A549 (cell line): Measurements from ENCODE around the gene DNAJB1. TPM values are rescaled to one million over a fixed set of nuclear protein-coding genes. Genes with fewer than 3 reads are reported as not detected.

Experiments used
- ATAC-seq, 2 experiments: fragments of 200-7000 bp in 1 of 2; fragments of >200 bp in 1 of 2; cut with Nextera tagmentation in 1 of 2; cut with Tn5 transposase in 1 of 2; 3 replicates each; pipeline versions ENCODE4 v1.8.0 to v1.9.1; 2018 to 2020; ENCODE audit warnings: mild to moderate bottlenecking in 1 of 2, moderate library complexity in 1 of 2
- CTCF ChIA-PET: fragments of 300-600 bp; sonication (Branson Sonifier 250); formaldehyde crosslinking; extraction: SDS; loops from one replicate; lab custom pipeline; 2021; ENCODE audit warnings: antibody characterized with exemption, inconsistent platforms; lab: Yijun Ruan, JAX
- POLR2A ChIA-PET: fragments of 350-600 bp; formaldehyde crosslinking; extraction: SDS; loops from one replicate; lab custom pipeline; 2021; ENCODE audit warnings: antibody characterized with exemption, inconsistent platforms; lab: Yijun Ruan, JAX
- DNase-seq, 2 experiments: peaks; one replicate each; pipeline versions ENCODE4 v3.0.0 to v3.0.0-alpha.2; 2011 to 2016; ENCODE audit warnings: low read depth in 1 of 2, low spot score in 1 of 2
- FAIRE-seq: peaks from 2 replicates; lab custom pipeline; 2011; peaks lifted over from hg19 to GRCh38; lab: Jason Lieb, UNC
- H3K27ac ChIP-seq, 2 experiments: fragments of >200 bp; sonication (Bioruptor Twin); formaldehyde crosslinking; 3 replicates each; pipeline ENCODE4 v1.5.1; 2016 to 2017
- H3K4me1 ChIP-seq: fragments of >200 bp; sonication (Bioruptor Twin); formaldehyde crosslinking; 3 replicates; pipeline ENCODE4 v1.6.1; 2016
- H3K4me2 ChIP-seq: fragments of >200 bp; sonication (Bioruptor Twin); formaldehyde crosslinking; 3 replicates; pipeline ENCODE4 v1.6.1; 2016
- H3K4me3 ChIP-seq: fragments of >200 bp; sonication (Bioruptor Twin); formaldehyde crosslinking; 3 replicates; pipeline ENCODE4 v1.5.1; 2016
- H3K9me3 ChIP-seq: fragments of >200 bp; sonication (Bioruptor Twin); formaldehyde crosslinking; 3 replicates; pipeline ENCODE4 v1.6.1; 2016
- EHF ChIP-seq: fragments of 250-450 bp; sonication (Bioruptor Pico); IDR thresholded peaks from 2 replicates; pipeline ENCODE4 v1.5.0; 2020; ENCODE audit warnings: mild to moderate bottlenecking
- EHMT2 ChIP-seq: fragments of 200-600 bp; sonication (generic); IDR thresholded peaks from 2 replicates; pipeline ENCODE4 v1.6.1; 2016; ENCODE audit warnings: antibody characterized with exemption, low read depth, mild to moderate bottlenecking, moderate library complexity
- EP300 ChIP-seq, 2 experiments: fragments of >200 bp; sonication (Bioruptor Twin); formaldehyde crosslinking; IDR thresholded peaks; 2 replicates in 1 of 2; 3 replicates in 1 of 2; pipeline ENCODE4 v1.6.1; 2016 to 2017
- FOSL2 ChIP-seq, 2 experiments: fragments of 450-650 bp in 1 of 2; fragments of >200 bp in 1 of 2; sonication (Bioruptor Twin) in 1 of 2; formaldehyde crosslinking; IDR thresholded peaks; 2 replicates each; pipeline versions ENCODE4 v1.5.0 to v1.6.1; 2016 to 2020; ENCODE audit warnings: mild to moderate bottlenecking in 1 of 2, moderate library complexity in 1 of 2
- FOXS1 ChIP-seq: fragments of 250-450 bp; sonication (Bioruptor Pico); IDR thresholded peaks from 2 replicates; pipeline ENCODE4 v1.5.0; 2020; ENCODE audit warnings: mild to moderate bottlenecking, moderate library complexity
- HEYL ChIP-seq: fragments of 250-450 bp; sonication (Bioruptor Pico); IDR thresholded peaks from 2 replicates; pipeline ENCODE4 v1.8.0; 2021; ENCODE audit warnings: mild to moderate bottlenecking, moderate library complexity
- HOXB13 ChIP-seq: fragments of 250-450 bp; sonication (Bioruptor Pico); IDR thresholded peaks from 2 replicates; pipeline ENCODE4 v1.5.0; 2020; ENCODE audit warnings: low read depth, mild to moderate bottlenecking, moderate library complexity
- JUNB ChIP-seq: fragments of >200 bp; sonication (Bioruptor Twin); formaldehyde crosslinking; IDR thresholded peaks from 2 replicates; pipeline ENCODE4 v1.6.1; 2016
- MAFK ChIP-seq: fragments of 450-650 bp; IDR thresholded peaks from 2 replicates; pipeline ENCODE4 v1.6.1; 2014; ENCODE audit not compliant: partially characterized antibody
- MAZ ChIP-seq: fragments of 150-350 bp; IDR thresholded peaks from 2 replicates; pipeline ENCODE4 v1.6.1; 2014; ENCODE audit warnings: antibody characterized with exemption, low read depth, low read length, borderline replicate concordance
- NPAS2 ChIP-seq: fragments of 250-450 bp; sonication (Bioruptor Pico); IDR thresholded peaks from 2 replicates; pipeline ENCODE4 v1.8.0; 2022; ENCODE audit warnings: mild to moderate bottlenecking, moderate library complexity, borderline replicate concordance
- PHF8 ChIP-seq: fragments of 200-600 bp; sonication (generic); IDR thresholded peaks from 2 replicates; pipeline ENCODE4 v1.6.1; 2016; ENCODE audit warnings: low read depth, mild to moderate bottlenecking, antibody characterized with exemption, moderate library complexity, borderline replicate concordance
- RAD21 ChIP-seq, 2 experiments: fragments of >200 bp in 1 of 2; sonication (Bioruptor Twin) in 1 of 2; formaldehyde crosslinking in 1 of 2; IDR thresholded peaks in 1 of 2; conservative IDR thresholded peaks in 1 of 2; 2 replicates in 1 of 2; 3 replicates in 1 of 2; pipeline ENCODE4 v1.6.1; 2012 to 2018; ENCODE audit warnings: inconsistent platforms in 1 of 2
- SMC3 ChIP-seq: fragments of >200 bp; sonication (Bioruptor Twin); formaldehyde crosslinking; IDR thresholded peaks from 3 replicates; pipeline ENCODE4 v1.6.1; 2018; ENCODE audit warnings: inconsistent platforms
- SREBF2 ChIP-seq: fragments of 450-650 bp; IDR thresholded peaks from 2 replicates; pipeline ENCODE4 v1.6.1; 2014; ENCODE audit warnings: mild to moderate bottlenecking, moderate library complexity
- ZC3H11A ChIP-seq: fragments of 450-650 bp; IDR thresholded peaks from 2 replicates; pipeline ENCODE4 v1.6.1; 2014; ENCODE audit warnings: antibody characterized with exemption, mild to moderate bottlenecking
- WGBS: methylation state at CpG from one replicate; pipeline ENCODE4 v1.1.6; 2017; ENCODE audit errors: missing lambda C conversion rate; 5-methylcytosine and 5-hydroxymethylcytosine counted together
- polyA plus RNA-seq, 4 experiments: library from polyadenylated mRNA; depleted of rRNA in 3 of 4; stranded (reverse); fragments of >200 nt; fragmentation: RNase III in 1 of 4; extraction: RNeasy Plus Mini Kit Qiagen cat#74134 plus additional on column Dnase treatment in 1 of 4; gene quantifications; 2 replicates in 3 of 4; 3 replicates in 1 of 4; pipeline ENCODE4 v1.2.3, GENCODE V29; 2011 to 2017
- TF ChIP-seq, protein P1 (sequence below): IDR thresholded peaks from 2 replicates; pipeline ENCODE4 v1.6.1; 2012; ENCODE audit warnings: low read depth, borderline replicate concordance
- TF ChIP-seq, protein P2 (sequence below): fragments of 250-450 bp; sonication (Bioruptor Pico); IDR thresholded peaks from 2 replicates; pipeline ENCODE4 v1.5.0; 2021; ENCODE audit warnings: mild to moderate bottlenecking, moderate library complexity, borderline replicate concordance
- TF ChIP-seq, protein P3 (sequence below): fragments of >200 bp; sonication (Bioruptor Twin); formaldehyde crosslinking; IDR thresholded peaks from 3 replicates; pipeline ENCODE4 v1.6.1; 2016
- TF ChIP-seq, protein P4 (sequence below): fragments of 200-600 bp; sonication (generic); IDR thresholded peaks from 2 replicates; pipeline ENCODE4 v1.6.1; 2016; ENCODE audit warnings: antibody characterized with exemption, mild to moderate bottlenecking, moderate library complexity
- TF ChIP-seq, protein P5 (sequence below): fragments of 150-350 bp; IDR thresholded peaks from 2 replicates; pipeline ENCODE4 v1.6.1; 2014; ENCODE audit warnings: low read depth, mild to moderate bottlenecking, low read length

DNAJB1 gene
- polyA plus RNA-seq, 2 of the 4 experiments (the other 2 are of a cell fraction), result 124 to 128 TPM

DNA sequence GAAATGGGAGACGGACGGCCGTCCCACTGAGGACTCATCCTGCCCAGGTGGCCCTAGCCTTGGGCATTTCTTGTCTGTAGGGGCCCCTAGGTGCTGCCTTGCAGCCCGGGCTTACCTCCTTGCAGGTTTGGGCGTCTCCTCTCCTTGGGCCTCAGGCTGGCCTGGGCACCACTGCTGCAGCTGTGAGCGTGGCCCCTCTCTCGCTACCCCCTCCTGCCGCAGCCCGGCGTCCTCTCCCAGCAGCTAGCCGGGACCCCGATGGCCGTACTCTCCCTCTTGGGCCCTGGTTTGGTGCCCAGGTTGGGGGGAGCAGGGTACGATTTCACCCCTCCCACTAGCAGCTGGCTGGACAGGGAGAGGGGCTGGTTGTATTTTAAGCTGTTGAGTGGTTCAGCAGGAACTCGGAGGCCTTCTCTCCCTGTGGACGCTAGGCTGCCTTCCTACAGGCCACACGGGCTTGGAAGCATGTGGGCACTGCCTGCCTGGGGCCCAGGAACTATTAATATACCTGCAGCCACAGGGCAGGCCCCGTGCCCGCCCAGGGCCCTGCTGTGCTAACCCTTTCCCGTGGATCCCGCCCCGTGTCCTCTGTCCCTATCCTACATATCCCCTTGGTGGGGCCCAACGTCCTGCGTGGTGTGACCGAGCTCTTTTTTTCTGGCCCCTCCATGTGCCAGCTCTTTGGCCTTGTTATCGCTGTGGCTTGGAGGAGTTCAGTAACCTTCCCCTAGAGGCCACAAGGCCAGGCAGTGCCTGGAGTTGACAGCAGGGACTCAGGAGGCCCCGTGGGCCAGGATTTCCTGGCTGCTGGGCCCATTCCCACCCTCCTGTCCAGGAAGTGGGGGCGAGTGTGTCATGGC, 41.9 kb upstream of the DNAJB1 start:
- POLR2A ChIA-PET, result no interaction called here
- H3K4me2 ChIP-seq, result no peak overlapping the region
- whole genome bisulfite sequencing, result 91% methylated on average over 22 of the region's 28 CpGs

DNA sequence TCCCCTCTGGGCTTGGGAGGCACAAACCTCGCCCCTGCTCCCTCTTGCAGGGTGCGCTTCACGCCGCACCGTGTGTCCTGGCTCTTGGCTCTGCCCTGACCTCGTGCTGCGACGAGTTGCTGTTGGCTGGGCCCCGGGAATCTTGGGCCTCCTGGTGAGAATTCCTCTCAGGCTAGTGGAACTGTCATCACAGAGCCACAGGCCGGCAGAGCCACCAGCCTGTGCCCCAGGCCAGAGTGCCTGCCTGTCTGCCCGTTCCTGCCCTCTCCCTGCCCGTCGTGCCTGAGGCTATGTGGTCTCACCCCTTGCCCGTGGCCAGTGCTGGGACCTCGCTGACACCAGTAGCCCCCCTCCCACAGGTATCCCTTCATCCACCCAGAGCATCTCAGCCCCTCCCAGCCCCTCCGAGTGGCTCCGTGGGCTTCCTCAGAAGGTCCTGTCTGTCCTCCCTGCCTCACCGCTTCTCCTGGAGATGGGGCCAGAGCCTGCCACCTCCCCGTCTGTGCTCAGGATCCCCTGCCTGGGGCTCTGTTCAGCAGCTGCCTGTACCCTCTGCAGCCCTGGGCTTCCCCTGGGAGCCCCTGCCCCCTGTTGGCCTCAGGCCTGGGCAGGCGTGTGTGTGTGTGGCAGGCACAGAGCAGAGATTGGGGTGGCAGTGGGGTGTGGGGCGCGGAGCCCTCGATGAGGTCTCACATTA, 40.3 kb upstream of the DNAJB1 start:
- Histone ChIP-seq H3K4me3 (no peak overlapping the region), H3K27ac (0 out of 6 replicates have a peak overlapping the region, but pooled peaks of 1 of the 2 experiments have one; percentile 28), H3K9me3 (no peaks in the 10 kb centered on the region), H3K4me1 (no peaks in the 10 kb centered on the region), H3K4me2 (no peak overlapping the region)
- POLR2A ChIA-PET, result interaction anchor here (0.5 kb wide), 1 partner anchor 20 kb away, joined by 4 read pairs; no protein-coding TSS in a partner anchor
- DNase-seq, result no peak
- no peak for ATAC-seq
- CTCF ChIA-PET, result no interaction called here
- 90% methylated on average over 11 of the region's 23 CpGs for WGBS
- no peak for FAIRE-seq
- TF ChIP-seq NPAS2 (CRISPR knock-in tag) (no peak), EHMT2 (no peak), HEYL (CRISPR knock-in tag) (no peak), RAD21 (conservative IDR thresholded peaks at IDR 0.05 in 1 of 2, IDR thresholded peaks at IDR 0.05 in 1 of 2) (no peak), MAZ (no peak), SMC3 (no peak), JUNB (no peak), FOXS1 (no peak)
- TF ChIP-seq, protein P1, sequence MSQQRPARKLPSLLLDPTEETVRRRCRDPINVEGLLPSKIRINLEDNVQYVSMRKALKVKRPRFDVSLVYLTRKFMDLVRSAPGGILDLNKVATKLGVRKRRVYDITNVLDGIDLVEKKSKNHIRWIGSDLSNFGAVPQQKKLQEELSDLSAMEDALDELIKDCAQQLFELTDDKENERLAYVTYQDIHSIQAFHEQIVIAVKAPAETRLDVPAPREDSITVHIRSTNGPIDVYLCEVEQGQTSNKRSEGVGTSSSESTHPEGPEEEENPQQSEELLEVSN, result no peak
- TF ChIP-seq, protein P2, sequence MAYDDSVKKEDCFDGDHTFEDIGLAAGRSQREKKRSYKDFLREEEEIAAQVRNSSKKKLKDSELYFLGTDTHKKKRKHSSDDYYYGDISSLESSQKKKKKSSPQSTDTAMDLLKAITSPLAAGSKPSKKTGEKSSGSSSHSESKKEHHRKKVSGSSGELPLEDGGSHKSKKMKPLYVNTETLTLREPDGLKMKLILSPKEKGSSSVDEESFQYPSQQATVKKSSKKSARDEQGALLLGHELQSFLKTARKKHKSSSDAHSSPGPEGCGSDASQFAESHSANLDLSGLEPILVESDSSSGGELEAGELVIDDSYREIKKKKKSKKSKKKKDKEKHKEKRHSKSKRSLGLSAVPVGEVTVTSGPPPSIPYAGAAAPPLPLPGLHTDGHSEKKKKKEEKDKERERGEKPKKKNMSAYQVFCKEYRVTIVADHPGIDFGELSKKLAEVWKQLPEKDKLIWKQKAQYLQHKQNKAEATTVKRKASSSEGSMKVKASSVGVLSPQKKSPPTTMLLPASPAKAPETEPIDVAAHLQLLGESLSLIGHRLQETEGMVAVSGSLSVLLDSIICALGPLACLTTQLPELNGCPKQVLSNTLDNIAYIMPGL, result no peak

More for the DNA sequence above, 41.9 kb upstream of the DNAJB1 start:
- Histone ChIP-seq H3K27ac (0 out of 6 replicates have a peak overlapping the region, but pooled peaks of 1 of the 2 experiments have one; percentile 26), H3K4me1 (no peaks in the 10 kb centered on the region), H3K9me3 (no peaks in the 10 kb centered on the region), H3K4me3 (no peak overlapping the region)
- CTCF ChIA-PET, result interaction anchor here (1.3 to 1.6 kb wide), 2 partner anchors 12 to 54 kb away, joined by 3 to 7 read pairs; partner anchors contain the start of gene NDUFB7
- FAIRE-seq (no peak), DNase-seq (no peak), ATAC-seq (no peak)
- TF ChIP-seq EP300 (IDR thresholded peaks at IDR 0.05) (no peak), SMC3 (no peak), HOXB13 (no peak), ZC3H11A (no peak), SREBF2 (no peak), MAFK (no peak), PHF8 (no peak), MAZ (no peak), EHF (CRISPR knock-in tag) (no peak), FOSL2 (IDR thresholded peaks at IDR 0.05) (no peak), FOSL2 (CRISPR knock-in tag; IDR thresholded peaks at IDR 0.05) (no peak)
- TF ChIP-seq, protein P2, result no peak
- TF ChIP-seq, protein P3, sequence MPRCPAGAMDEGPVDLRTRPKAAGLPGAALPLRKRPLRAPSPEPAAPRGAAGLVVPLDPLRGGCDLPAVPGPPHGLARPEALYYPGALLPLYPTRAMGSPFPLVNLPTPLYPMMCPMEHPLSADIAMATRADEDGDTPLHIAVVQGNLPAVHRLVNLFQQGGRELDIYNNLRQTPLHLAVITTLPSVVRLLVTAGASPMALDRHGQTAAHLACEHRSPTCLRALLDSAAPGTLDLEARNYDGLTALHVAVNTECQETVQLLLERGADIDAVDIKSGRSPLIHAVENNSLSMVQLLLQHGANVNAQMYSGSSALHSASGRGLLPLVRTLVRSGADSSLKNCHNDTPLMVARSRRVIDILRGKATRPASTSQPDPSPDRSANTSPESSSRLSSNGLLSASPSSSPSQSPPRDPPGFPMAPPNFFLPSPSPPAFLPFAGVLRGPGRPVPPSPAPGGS, result no peak
- TF ChIP-seq, protein P4, sequence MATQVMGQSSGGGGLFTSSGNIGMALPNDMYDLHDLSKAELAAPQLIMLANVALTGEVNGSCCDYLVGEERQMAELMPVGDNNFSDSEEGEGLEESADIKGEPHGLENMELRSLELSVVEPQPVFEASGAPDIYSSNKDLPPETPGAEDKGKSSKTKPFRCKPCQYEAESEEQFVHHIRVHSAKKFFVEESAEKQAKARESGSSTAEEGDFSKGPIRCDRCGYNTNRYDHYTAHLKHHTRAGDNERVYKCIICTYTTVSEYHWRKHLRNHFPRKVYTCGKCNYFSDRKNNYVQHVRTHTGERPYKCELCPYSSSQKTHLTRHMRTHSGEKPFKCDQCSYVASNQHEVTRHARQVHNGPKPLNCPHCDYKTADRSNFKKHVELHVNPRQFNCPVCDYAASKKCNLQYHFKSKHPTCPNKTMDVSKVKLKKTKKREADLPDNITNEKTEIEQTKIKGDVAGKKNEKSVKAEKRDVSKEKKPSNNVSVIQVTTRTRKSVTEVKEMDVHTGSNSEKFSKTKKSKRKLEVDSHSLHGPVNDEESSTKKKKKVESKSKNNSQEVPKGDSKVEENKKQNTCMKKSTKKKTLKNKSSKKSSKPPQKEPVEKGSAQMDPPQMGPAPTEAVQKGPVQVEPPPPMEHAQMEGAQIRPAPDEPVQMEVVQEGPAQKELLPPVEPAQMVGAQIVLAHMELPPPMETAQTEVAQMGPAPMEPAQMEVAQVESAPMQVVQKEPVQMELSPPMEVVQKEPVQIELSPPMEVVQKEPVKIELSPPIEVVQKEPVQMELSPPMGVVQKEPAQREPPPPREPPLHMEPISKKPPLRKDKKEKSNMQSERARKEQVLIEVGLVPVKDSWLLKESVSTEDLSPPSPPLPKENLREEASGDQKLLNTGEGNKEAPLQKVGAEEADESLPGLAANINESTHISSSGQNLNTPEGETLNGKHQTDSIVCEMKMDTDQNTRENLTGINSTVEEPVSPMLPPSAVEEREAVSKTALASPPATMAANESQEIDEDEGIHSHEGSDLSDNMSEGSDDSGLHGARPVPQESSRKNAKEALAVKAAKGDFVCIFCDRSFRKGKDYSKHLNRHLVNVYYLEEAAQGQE, result no peak
- TF ChIP-seq, protein P5, sequence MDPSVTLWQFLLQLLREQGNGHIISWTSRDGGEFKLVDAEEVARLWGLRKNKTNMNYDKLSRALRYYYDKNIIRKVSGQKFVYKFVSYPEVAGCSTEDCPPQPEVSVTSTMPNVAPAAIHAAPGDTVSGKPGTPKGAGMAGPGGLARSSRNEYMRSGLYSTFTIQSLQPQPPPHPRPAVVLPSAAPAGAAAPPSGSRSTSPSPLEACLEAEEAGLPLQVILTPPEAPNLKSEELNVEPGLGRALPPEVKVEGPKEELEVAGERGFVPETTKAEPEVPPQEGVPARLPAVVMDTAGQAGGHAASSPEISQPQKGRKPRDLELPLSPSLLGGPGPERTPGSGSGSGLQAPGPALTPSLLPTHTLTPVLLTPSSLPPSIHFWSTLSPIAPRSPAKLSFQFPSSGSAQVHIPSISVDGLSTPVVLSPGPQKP, result no peak
